NCI-H446 treated with DMSO at 0.1 percent for 48 hours (cell line): ENCODE measurements around the gene PML.
"Not testable (repeated sequence)": the region's sequence is repeated elsewhere in the genome, so short reads cannot be mapped to it uniquely, and the experiment has no call there.

Experiments
- DNase-seq: peaks from one replicate; lab custom pipeline; 2025; lab: John Stamatoyannopoulos, UW

The PML gene

GRCh38 chr15:73957785-73958184 is 36.7 kb upstream of the PML start:
- no peak for DNase-seq

GRCh38 chr15:73959012-73959581 is 35.4 kb upstream of the PML start:
- DNase-seq, result no peak

GRCh38 chr15:73959801-73960200 is 34.7 kb upstream of the PML start:
- no peak for DNase-seq

- not testable (repeated sequence) for DNase-seq
Measured at GRCh38 chr15:73960472-73961070, 33.9 kb upstream of the PML start.

GRCh38 chr15:73962433-73962832 is 32.1 kb upstream of the PML start:
- DNase-seq, result peak; percentile 11

- DNase-seq, result no peak
Measured at GRCh38 chr15:73964736-73965093, 29.8 kb upstream of the PML start.

GRCh38 chr15:73965094-73965757 is 29.3 kb upstream of the PML start:
- no peak for DNase-seq

DNA sequence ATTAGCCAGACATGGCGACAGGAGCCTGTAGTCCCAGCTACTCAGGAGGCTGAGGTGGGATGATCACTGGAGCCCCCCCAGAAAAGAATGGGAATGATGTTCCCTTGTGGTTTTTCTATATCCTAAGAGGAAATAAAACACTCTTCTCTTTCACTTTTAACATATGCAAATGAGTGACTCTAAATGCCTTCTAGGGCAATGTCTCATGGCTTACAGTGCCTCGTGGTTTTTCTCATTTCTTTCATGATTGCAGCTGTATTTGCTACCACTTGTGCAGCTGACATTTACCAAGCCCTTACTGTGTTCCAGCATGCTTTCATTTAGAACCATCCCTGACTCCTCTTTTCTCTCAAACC is 28.8 kb upstream of the PML start:
- no peak for DNase-seq

DNA sequence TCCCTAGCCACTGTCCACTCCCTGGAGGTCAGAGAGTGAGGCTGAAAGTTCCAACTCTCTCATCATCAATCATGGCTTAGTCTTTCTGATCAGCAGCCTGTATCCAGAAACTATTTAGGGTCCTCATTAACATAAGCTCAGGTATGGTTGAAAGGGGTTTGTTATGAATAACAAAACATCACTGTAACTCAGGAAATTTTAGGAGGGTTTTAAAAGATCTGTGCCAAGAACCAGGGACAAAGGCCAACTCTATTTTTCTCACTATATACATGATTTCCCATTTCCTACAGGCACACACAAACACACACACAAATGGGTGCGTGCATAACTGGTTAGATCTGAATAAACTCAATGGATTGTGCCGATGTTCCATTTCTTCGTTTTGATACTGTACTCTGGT is 26.1 kb upstream of the PML start:
- DNase-seq, result no peak

DNA sequence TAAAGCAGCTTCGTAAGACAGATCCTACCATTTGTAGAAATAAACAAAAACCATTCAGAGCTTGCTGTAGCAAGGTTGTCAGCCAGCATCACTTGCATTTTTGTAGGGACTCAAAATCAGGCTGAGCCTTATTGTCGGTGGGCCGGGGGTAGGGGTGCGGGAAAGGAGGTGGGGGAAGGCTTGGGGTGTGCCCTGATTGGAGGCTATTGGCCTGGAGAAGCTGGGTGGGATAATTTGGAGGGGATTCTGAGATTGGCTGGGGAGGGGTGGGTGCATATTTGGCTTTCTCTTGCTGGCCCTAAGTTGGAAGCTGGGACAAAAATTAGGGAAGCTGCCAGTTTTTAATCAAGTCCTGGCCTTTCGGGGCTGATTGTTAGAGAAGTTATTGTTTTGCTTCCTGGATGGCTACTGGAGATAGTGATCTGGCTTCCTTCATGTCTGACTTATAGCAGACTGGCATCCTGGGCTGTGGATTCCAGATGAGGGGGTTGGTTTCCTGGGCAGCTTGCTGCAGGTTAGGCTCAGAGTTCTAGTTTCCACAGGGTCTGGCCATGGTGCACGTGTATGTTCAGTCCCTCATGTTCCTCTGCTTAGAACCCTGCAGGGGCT is 25.3 kb upstream of the PML start:
- DNase-seq, result no peak

- DNase-seq, result peak; percentile 51
Measured at GRCh38 chr15:73972984-73973682, 21.4 kb upstream of the PML start.

DNA sequence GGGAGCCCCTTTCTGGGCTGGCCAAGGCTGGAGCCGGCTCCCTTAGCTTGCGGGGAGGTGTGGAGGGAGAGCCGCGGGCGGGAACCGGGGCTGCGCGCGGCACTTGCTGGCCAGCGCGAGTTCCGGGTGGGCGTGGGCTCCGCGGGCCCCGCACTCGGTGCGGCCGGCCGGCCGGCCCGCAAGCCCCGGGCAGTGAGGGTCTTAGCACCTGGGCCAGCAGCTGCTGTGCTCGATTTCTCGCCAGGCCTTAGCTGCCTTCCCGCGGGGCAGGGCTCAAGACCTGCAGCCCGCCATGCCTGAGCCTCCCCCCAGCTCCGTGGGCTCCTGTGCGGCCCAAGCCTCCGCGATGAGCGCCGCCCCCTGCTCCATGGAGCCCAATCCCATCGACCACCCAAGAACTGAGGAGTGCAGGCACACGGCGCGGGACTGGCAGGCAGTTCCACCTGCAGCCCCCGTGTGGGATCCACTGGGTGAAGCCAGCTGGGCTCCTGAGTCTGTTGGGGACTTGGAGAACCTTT is 20.8 kb upstream of the PML start:
- DNase-seq, result not testable (repeated sequence)

DNA sequence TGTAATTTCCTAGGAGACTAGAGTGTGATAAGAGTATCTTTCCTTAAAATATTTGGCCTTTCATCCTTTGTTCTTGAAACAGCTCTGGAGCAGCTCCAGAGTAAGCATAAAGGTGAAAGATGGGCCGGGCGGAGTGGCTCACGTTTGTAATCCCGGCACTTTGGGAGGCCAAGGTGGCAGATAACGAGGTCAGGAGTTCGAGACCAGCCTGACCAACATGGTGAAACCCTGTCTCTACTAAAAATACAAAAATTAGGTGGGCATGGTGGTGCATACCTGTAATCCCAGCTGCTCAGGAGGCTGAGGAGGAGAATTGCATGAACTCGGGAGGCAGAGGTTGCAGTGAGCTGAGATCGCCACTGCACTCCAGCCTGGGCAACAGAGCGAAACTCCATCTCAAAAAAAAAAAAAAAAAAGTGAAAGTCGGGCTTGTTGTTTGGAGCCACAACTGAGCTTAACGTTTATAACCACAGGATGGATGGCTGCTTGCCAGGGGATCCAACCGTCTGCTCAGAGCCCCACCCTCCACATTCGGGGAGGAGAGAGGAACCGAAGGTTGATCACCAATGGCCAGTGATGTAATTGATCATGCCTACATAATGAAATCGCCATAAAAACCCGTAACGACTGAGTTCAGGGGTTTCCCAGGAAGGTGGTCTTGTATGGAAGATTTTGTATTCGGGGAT is 18.9 kb upstream of the PML start:
- not testable (repeated sequence) for DNase-seq

DNA sequence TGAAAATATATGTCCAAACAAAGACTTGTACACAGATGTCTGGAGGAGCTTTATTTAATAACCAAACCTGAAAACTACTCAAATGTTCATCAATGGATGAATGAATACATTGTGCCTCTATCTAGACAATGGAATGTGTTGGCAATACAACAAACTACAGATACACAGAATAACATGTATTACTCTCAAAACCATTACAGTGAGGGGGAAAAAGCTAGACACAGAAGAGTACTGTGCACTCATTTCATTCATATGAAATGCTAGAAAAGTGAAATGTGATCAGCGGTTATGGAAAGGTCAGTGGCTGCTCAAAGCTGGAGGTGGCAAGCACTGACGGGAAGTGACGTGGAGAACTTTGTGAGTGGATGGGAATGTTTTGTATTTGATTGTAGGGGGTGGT is 15.6 kb upstream of the PML start:
- DNase-seq, result no peak

DNA sequence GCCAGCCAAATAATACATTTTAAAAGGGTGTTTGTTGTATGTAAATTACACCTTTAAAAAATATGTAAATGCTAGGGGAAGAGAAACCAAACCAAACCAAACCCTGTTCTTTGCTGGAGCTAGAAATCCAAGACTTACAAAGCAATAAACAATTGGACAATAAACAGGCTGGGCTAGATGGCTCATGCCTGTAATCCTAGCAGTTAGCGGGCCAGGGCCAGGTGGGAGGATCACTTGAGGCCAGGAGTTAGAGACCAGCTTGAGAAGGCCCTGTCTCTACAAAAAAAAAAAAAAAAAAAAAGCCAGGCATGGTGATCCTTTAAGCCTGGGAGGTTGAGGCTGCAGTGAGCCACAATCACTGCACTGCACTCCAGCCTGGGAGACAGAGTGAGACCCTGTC is 14.9 kb upstream of the PML start:
- no peak for DNase-seq

DNA sequence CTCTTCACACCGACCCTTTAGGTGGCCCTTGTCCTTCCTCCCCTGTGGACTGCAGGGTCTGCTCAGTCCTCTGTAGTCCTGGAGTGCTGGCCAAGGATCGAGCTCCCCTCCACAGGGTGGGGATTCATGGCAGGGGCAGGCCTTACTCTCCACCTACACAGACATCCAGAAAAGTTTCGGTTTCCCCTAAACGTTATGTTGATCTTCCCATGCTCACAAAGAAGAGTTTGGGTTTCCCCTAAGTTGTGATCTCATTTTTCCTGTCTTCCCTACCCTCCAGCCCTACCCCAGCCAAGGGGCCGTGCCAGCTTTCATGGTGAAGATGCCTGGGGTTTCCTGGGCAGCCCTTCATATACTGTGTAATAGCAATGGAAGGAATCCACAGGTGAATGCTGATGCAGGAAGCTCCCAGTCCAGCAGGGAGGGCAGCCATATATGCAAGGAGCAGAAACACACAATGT is 12.7 kb upstream of the PML start:
- DNase-seq, result no peak

DNA sequence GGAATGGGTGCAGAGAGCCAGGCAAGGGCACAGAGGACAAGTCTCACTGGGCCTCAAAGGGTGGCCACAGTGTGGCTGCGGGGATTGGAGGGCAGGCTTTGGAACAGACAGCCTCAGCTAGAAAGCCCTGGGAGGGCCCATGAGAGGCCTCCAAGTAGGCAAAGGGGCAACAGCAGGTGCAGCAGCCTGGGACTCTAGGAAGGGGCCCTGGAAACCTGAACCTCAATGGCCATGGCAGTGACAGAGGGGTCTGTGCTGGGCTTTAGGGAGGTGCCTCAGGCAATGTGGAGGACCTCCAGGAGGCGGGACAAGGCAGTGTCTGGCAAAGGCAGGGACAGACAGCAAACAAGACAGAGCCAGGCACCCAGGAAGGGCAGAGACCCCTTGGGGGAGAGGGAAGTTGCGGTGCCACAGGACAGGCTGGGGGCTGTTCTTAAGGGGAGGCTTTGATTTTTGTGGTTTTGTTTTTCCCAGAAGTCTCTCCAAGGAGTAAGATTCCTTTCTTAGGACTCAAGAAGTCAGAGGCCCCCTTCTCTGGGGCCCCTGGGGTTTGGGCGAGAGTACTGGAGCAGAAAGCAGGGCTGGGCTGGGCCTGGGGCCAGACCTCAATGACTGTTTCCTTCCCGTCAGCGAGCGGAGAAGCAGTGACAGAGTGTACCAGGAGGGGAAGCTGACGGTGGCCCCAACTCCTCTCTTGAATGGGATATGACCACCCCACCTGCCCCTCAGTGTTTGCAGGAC is 12.1 kb upstream of the PML start:
- DNase-seq, result peak; percentile 45

GRCh38 chr15:73983211-73983727 is 11.2 kb upstream of the PML start:
- DNase-seq, result peak; percentile 77

- peak; percentile 47 for DNase-seq
Measured at GRCh38 chr15:73983773-73984172, 10.7 kb upstream of the PML start.

DNA sequence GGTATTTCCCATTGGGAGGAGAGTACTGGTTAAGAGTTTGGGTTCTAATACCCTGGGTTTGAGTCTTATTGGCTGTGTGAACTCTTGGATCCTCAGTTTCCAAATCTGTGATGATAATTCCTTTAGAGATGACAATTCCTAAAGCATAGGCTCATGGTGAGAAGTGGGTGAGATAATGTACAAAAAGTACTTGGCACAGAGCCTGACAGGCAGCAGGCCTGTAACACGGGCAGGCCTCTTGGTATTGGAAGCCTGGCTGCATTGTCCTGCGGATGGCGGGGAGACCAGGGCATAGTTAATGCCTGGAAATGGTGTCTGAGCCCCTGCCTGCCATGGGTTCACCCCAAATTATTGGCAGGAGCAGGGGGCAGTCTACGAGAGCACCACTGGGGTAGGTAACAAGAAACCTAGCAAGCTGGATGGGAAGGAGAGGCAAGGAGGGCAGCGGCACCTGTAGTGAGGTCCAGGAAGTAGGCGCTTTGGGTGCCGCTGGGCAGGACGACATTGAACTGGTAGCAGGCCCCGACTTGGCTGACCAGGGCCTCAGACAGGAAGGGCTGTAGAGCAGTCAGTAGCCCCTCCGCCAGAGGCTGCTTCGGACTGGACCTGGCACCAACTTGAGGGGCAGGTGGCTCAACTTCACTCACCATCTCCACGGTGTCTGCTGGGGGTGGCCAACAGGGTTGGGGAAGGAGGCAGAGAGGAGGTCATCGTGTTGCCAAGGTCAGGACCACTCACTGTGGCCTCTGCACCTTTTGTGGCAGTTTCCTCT is 10.1 kb upstream of the PML start:
- no peak for DNase-seq
